Subcutaneous preadipocyte (primary cell): Measurements from ENCODE around the gene CTTNBP2NL. TPM values are rescaled to one million over a fixed set of nuclear protein-coding genes. Genes with fewer than 3 reads are reported as not detected.

Source experiments
- small RNA-seq: library from RNA; depleted of rRNA; stranded (forward); fragments of <200 nt; gene quantifications from one replicate; pipeline ENCODE3, GENCODE V24; 2012
- total RNA-seq: library from RNA; depleted of rRNA; stranded (reverse); fragments of >200 nt; gene quantifications from 2 replicates; pipeline ENCODE4 v1.2.3, GENCODE V29; 2012

The CTTNBP2NL gene, protein sequence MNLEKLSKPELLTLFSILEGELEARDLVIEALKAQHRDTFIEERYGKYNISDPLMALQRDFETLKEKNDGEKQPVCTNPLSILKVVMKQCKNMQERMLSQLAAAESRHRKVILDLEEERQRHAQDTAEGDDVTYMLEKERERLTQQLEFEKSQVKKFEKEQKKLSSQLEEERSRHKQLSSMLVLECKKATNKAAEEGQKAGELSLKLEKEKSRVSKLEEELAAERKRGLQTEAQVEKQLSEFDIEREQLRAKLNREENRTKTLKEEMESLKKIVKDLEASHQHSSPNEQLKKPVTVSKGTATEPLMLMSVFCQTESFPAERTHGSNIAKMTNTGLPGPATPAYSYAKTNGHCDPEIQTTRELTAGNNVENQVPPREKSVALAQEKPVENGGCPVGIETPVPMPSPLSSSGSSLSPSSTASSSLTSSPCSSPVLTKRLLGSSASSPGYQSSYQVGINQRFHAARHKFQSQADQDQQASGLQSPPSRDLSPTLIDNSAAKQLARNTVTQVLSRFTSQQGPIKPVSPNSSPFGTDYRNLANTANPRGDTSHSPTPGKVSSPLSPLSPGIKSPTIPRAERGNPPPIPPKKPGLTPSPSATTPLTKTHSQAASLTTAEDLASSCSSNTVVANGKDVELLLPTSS
- 14.7 and 19.9 TPM in 2 replicates for total RNA-seq

DNA sequence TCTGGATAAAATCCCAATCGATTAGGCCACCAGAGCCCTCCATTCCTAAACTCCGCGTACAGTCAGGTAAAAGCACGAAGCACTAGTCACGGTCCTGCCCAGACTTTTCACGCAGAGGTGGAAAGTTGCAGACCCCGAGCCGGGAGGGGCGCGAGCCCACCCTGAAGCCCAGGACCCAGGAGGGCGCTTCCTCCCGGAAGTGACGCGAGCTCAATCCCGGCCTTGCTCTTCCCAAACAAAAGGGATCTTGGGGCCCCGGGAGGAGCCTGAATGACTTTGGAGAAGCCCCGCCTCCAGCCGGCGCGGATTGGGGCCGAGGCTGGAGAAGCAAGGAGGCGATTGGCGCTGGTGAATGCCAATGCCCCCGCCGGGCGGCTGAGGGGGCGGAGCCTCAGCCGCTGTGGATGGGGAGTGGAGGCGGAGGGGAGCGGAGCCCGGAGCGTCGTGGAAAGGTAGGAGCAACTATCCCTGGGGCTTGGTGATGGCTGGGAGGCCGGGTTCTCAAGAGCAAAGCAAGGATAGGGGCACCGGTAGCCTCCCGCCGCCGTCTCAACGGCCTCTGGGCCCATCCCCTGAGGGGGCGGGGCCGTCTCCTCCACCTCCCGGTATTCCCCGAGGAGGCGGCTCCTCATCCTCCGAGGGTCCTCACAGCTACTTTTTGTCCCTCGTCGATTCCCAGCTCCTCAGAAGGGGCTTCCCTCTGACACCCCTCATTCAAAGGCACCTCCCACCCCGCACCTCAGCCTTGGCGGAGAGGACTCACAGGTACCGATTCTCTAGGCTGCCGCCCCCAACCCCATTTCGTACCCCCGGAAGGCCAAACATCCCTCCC, at the start of gene CTTNBP2NL:
TSS of gene CTTNBP2NL (plus strand) at position 394 of the 832 bp plus-strand sequence. CDS start 19,952 bp downstream, outside the sequence.

GRCh38 chr1:112508278-112509004, 112.4 kb downstream of the CTTNBP2NL start, which contains the start of gene WNT2B:
Gene WNT2B (plus strand): TSS chr1:112508965. CDS start chr1:112509263, 298 bp downstream.

Small RNAs within 50 kb of the gene (small RNA-seq; reads per million reads assigned to genes)
- gene RF01210 = not detected

Other genes starting within 250 kb of the CTTNBP2NL start
- gene WNT2B, start 112.8 kb downstream of the CTTNBP2NL start, total RNA-seq = 1.5 and 2.0 TPM in 2 replicates
- 18.4 and 23.3 TPM in 2 replicates for gene ST7L, start 222.9 kb downstream of the CTTNBP2NL start, total RNA-seq
- 205 and 233 TPM in 2 replicates for gene CAPZA1, start 223.6 kb downstream of the CTTNBP2NL start, total RNA-seq